Activated naive CD4-positive, alpha-beta T cell treated with anti-CD3 and anti-CD28 coated beads, Interleukin-2, amount 50 U/mL, for 16 hours (primary cell): Measurements from ENCODE around the gene RBFOX2.
"Not testable (repeated sequence)": the region's sequence is repeated elsewhere in the genome, so short reads cannot be mapped to it uniquely, and the experiment has no call there.

ENCODE experiments used
- DNase-seq: peaks from one replicate; pipeline ENCODE4 v3.0.0-alpha.2; 2020

Gene RBFOX2

DNA sequence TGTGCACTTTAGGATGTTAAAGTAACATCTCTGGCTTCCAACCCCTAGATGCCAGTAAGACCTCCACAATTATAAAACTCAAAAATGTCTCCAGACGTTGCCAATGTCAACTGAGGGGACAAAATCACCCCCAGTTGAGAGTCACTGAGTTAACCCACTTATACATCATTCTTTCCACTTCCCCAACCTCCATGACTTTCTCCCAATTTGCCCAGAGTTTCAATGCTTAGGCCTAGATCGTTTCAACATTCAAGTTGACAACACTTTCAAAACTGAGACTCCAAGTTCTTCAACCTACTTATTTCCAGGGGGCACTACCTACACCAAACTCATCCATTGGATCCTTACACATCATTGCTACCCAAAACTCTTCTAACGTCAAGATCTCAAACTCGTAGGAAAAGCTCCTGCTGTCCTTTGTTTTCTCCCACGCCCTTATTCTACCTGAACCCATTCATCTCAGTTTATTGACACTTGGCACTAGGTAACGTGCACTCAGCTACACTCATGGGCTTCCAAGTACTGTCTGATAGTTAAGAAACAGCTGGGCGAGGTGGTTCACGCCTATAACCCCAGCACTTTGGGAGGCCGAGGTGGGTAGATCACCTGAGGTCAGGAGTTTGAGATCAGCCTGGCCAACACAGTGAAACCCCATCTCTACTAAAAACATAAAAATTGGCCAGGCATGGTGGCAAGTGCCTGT lies 24.5 kb downstream of the RBFOX2 start:
- no peak for DNase-seq

DNA sequence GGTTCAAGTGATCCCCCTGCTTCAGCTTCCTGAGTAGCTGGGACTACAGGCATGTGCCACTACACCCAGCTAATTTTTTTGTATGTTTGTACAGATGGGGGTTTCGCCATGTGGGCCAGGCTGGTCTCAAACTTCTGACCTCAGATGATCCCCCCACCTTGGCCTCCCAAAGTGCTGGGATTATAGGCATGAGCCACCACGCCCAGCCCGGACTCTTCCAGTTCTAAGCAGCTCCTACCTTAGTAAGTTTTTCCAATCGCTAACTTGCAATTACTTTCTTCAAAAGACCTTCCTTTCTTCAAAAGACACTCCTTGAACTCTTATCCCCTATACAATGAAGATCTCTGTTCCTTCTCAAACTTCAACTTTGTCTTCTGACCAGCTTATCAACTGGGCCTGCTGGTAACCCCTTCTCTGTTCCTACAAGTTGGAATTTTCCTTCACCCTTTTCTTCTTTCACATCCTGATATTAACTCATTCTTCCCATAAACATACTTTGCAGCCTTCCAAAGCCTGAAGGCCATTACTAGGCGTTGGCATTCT lies 25.8 kb downstream of the RBFOX2 start:
- no peak for DNase-seq

DNA sequence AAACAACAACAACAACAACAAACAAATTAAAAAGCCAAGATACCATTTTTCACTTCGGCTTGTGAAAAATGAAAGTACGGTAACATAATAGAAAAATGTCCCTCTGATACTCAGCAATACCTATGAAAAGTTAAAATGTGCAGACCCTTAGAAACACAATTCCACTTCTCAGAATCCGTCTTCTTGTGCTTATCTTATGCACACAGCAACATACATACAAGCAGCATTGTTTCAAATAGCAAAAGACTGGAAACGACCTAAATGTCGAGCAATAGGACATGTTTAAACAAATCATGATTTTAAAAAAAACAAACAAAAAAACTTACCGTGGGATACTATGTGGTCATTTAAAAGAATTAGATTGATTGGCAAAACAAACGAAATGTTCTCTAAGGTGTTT lies 26.5 kb downstream of the RBFOX2 start:
- DNase-seq: no peak

GRCh38 chr22:35998748-35999147 lies 29.9 kb downstream of the RBFOX2 start:
- DNase-seq: no peak

GRCh38 chr22:35997438-35997837 lies 31.2 kb downstream of the RBFOX2 start:
- DNase-seq: no peak

- DNase-seq: no peak
Measured at GRCh38 chr22:35996596-35996995, 32.0 kb downstream of the RBFOX2 start.

DNA sequence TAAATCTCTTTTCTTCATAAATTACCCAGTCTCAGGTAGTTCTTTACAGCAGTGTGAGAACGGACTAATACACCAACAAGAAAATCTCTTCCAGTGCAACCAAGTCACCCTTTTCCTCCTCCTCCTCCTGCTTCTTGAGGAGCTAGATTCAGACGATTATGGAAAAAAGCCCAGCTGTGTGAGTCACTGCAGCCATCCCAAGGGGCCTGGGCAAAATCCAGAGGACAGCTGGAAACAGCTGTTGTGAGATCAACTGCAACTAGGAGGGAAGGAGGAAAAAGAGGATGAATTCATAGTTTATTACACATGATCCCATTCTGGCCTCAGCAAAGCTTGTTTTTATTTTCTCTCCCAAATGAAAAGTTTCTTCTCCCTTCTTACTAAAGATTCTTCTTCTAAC lies 32.9 kb downstream of the RBFOX2 start:
- DNase-seq: no peak

DNA sequence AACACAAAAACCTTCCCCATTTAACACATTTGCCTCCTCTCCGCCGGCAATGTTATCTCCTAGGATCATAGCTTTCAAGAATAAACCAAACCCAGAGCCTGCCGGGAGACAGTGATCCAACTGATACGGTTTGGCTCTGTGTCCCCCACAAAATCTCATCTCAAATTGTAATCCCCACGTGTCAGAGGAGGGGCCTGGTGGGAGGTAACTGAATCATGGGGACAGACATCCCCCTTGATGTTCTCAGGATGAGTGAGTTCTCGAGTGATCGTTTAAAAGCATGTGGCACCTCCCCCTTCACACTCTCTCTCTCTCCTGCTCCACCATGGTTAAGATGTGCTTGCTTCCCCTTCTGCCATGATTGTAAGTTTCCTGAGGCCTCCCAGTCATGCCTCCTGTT lies 33.3 kb downstream of the RBFOX2 start:
- DNase-seq: no peak

GRCh38 chr22:35993727-35994126 lies 34.9 kb downstream of the RBFOX2 start:
- not testable (repeated sequence) for DNase-seq

DNA sequence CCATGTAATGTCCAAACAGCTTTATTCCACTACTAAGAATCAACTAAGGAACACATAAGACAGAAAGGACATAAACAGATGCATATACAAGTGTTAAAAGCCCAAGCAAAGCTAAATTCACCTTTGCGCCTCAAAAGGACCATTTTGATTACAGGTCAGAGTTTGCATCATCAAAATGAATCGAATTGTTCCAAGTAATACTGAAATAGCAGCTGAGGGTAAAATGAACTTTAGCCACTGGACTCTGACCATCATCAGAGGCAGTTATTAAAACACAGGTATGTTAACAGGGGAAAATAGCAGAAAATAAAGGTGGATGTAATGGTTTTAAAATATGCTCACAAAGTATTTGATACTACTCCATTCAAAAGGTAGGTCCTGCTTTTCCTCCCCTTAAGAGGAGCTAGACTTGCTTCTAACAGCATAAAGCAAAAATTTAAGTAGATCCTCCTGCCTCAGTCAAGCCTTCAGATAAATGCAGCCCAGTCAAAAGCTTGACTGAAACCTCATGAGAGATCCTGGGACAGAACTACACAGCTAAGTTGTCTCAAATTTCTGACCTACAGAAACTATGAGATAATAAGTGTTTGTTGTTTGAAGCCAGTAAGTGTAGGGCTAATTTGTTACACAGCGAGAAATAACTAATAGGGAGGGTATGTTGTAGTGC lies 35.4 kb downstream of the RBFOX2 start:
- DNase-seq: no peak

DNA sequence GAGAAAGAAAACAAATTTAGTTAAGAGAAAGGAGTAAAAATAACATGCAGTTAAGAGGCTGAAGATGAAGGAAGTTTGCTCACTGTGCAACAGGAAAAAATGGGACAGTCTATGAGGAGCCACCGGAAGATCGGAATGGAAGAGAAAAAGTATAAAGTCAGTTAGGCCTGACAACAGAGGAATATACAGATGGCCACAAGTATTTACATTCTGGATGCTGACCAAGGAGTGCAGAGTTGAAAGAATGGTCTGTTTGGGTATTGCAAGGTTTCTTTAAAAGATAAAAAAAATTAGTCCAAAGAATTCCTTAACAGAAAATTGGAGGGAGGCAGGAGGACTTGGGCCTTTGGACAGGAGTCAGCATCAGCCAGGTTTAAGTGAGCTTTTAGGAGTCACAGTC lies 37.5 kb downstream of the RBFOX2 start:
- DNase-seq: no peak

- no peak for DNase-seq
Measured at GRCh38 chr22:35988030-35988429, 40.6 kb downstream of the RBFOX2 start.

- no peak for DNase-seq
Measured at GRCh38 chr22:35987487-35987886, 41.1 kb downstream of the RBFOX2 start.

GRCh38 chr22:35986088-35986487 lies 42.5 kb downstream of the RBFOX2 start:
- DNase-seq: no peak

DNA sequence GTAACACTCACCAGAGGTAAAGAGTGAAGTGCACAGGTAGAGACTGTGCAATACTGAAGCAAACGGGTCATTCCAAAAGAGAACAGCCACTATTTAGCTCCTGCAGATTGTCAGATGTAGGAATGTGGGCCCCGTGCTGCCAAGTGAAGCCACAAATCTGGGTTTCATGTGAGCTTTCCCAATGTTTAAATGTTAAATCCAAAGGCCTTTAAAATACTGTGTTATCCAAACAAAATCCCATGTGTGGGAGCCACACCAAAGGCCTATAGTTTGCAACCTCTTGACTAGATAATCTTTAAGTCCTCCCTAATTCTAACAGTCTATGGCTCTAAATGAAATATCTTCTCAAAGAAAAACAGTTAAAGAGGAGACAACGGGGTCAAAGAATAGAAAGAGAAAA lies 43.3 kb downstream of the RBFOX2 start:
- no peak for DNase-seq

- no peak for DNase-seq
Measured at GRCh38 chr22:35984183-35985175, 44.1 kb downstream of the RBFOX2 start.

DNA sequence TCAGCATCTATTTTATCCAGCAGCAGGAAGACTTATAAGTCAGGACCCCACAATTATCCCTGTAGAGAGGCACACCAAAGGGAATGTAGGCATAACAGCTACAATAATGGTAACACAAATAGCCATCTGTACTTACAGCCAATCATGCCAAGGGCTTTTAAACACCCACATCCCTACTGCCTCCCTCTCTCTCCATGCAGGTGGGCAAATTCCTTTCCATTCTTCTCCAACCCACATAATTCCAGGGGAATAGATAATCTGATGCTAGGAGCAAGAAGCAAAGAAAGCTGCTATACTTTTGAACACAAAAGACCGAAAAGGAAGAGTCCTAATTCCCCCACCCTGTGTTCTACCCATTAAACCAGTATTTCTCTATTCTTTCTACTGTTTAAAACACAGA lies 46.7 kb downstream of the RBFOX2 start:
- no peak for DNase-seq

DNA sequence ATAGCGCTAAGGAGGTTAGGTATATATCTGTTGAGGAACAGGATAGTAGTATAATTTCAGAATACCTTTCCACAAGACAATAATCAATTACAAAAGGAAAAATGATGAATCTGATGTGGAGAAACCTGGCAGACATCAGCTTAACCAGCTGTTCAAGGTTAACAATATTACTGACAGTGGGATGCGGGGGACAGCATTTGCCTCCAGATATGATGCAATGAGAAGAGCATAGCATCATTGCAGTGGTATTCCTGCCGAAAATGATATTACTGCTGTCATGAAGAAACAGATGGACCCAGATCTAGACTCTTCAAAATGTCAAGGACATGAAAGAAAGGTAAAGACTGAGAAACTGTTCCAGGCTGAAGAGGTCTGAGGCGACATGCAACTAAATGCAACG lies 49.7 kb downstream of the RBFOX2 start:
- no peak for DNase-seq

GRCh38 chr22:35978201-35978600 lies 50.4 kb downstream of the RBFOX2 start:
- no peak for DNase-seq

DNA sequence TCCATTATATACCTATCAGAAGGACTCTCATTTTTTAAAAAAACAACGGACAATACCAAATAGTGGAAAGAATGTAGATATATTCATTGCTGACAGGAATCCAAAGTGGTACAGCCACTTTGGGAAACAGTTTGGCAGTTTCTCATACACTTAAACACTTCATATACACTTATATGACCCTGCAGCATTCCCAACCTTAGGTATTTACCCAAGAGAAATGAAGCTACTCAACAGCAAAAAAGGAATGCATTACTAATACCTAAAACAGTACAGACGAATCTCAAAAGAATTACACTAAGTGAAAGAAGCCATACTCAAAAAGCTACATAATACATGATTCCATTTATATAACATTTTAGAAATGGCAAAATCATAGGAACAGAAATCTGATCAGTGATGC lies 51.5 kb downstream of the RBFOX2 start:
- DNase-seq: no peak

- DNase-seq: no peak
Measured at GRCh38 chr22:35973388-35973787, 55.2 kb downstream of the RBFOX2 start.

DNA sequence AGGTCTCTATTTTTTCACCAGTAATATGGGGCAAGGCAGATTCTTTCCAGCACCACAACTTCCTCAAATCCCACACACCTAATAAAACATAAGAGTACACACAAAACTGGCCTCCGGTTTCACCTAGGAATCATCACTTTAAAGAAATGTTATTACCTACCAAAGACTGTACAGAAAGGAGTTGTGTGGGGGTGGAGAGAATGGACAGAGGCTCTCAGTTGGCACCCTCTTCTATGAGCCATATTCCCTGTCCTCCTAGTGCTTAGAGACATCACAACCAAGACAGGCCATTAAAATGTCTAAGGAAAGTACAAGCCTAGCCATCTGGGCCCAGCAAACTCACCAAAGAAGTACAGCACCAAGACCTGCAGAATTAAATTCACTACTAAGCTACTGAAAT lies 56.1 kb downstream of the RBFOX2 start:
- no peak for DNase-seq

DNA sequence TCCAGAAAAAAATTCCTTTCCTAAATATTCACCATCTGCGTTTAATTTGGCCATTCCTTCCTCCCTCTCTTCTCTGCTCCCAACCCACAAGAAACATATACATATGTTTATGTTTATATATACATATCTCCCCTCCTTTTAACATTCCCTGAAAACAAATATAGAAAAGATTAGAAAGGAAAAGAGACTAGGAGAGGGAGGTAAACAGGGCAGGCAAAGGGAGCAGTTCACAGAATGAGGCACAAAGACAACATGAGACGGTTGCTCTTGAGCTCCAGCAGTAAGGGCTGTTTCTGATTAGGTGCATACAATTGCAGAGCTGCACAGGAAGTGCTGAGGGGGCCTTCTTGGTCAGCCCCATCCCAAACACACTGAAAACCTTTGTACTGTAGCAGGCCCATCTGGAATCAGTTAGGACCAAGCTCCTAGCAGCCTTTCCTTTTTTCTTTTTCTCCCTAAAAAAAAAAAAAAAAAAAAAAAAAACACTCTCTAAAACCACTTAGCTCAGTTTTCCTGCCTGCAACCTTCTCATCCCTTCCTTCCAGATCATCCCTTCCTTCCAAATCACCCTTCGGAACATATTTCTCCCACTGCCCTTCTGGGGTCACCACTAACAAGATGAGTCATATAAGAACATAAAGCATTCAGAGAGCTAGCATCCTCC lies 57.0 kb downstream of the RBFOX2 start:
- no peak for DNase-seq
